OCI-LY1 (cell line): ENCODE measurements around the gene EPC2.
"Not testable (repeated sequence)": the region's sequence is repeated elsewhere in the genome, so short reads cannot be mapped to it uniquely, and the experiment has no call there.

ENCODE experiments used
- H2AFZ ChIP-seq: fragments of 200-600 bp; sonication (generic), shearing (Covaris generic); 2 replicates; pipeline ENCODE4 v1.6.0; 2014; ENCODE audit warnings: antibody characterized with exemption, mild to moderate bottlenecking, low read length
- H3F3A ChIP-seq: fragments of 200-600 bp; sonication (generic), shearing (Covaris generic); 2 replicates; pipeline ENCODE4 v1.6.0; 2014; ENCODE audit warnings: mild to moderate bottlenecking, antibody characterized with exemption, low read length, moderate library complexity; ENCODE audit not compliant: insufficient read depth
- H3K27ac ChIP-seq: fragments of 200-600 bp; sonication (generic); 2 replicates; pipeline ENCODE4 v1.5.1; 2014; ENCODE audit warnings: low read length, mixed run types, mild to moderate bottlenecking, low read depth; ENCODE audit not compliant: poor library complexity, severe bottlenecking
- H3K27me3 ChIP-seq: fragments of 200-600 bp; sonication (generic); 2 replicates; pipeline ENCODE4 v1.6.0; 2014; ENCODE audit warnings: antibody characterized with exemption, mild to moderate bottlenecking, low read length, moderate library complexity; ENCODE audit not compliant: insufficient read depth
- H3K36me3 ChIP-seq: fragments of 200-600 bp; sonication (generic); 2 replicates; pipeline ENCODE4 v1.6.1; 2014; ENCODE audit warnings: mild to moderate bottlenecking, antibody characterized with exemption, low read length, moderate library complexity, mixed read lengths; ENCODE audit not compliant: insufficient read depth
- H3K4me1 ChIP-seq: fragments of 200-600 bp; sonication (generic); 2 replicates; pipeline ENCODE4 v1.5.1; 2014; ENCODE audit warnings: mild to moderate bottlenecking, low read length, moderate library complexity; ENCODE audit not compliant: insufficient read depth, severe bottlenecking
- H3K4me2 ChIP-seq: fragments of 200-600 bp; sonication (generic), shearing (Covaris generic); 2 replicates; pipeline ENCODE4 v1.6.1; 2014; ENCODE audit warnings: low read length
- H3K4me3 ChIP-seq: fragments of 200-600 bp; sonication (generic); 2 replicates; pipeline ENCODE4 v1.5.1; 2014; ENCODE audit warnings: low read length, low read depth, mild to moderate bottlenecking, mixed read lengths; ENCODE audit not compliant: poor library complexity, severe bottlenecking
- H3K79me2 ChIP-seq: fragments of 200-600 bp; shearing (Covaris generic); 2 replicates; pipeline ENCODE4 v1.6.1; 2016; ENCODE audit warnings: mixed run types, low read length, mixed read lengths; ENCODE audit not compliant: insufficient read depth
- H3K9ac ChIP-seq: fragments of 200-600 bp; sonication (generic), shearing (Covaris generic); 2 replicates; pipeline ENCODE4 v1.6.1; 2014; ENCODE audit warnings: mild to moderate bottlenecking, low read length, mixed read lengths
- H3K9me2 ChIP-seq: fragments of 200-600 bp; sonication (generic), shearing (Covaris generic); 2 replicates; pipeline ENCODE4 v1.6.1; 2014; ENCODE audit warnings: low read depth, mild to moderate bottlenecking, low read length, mixed read lengths
- H3K9me3 ChIP-seq: fragments of 200-600 bp; shearing (Covaris generic); 2 replicates; pipeline ENCODE4 v1.6.1; 2014; ENCODE audit warnings: low read length, mixed read lengths
- H4K20me1 ChIP-seq: fragments of 200-600 bp; sonication (generic), shearing (Covaris generic); 2 replicates; pipeline ENCODE4 v1.6.0; 2016; ENCODE audit warnings: mild to moderate bottlenecking, low read length; ENCODE audit not compliant: insufficient read depth
- EZH2 ChIP-seq: fragments of 200-600 bp; sonication (generic), shearing (Covaris generic); IDR thresholded peaks from 2 replicates; pipeline ENCODE4 v1.8.0; 2017; ENCODE audit warnings: borderline replicate concordance, mixed run types, mild to moderate bottlenecking, antibody characterized with exemption, low read length, moderate library complexity, mixed read lengths
- TF ChIP-seq, protein P1 (sequence below): fragments of 200-600 bp; sonication (generic), shearing (Covaris generic); IDR thresholded peaks from 2 replicates; pipeline ENCODE4 v1.5.1; 2017; ENCODE audit warnings: mild to moderate bottlenecking, antibody characterized with exemption, low read length, moderate library complexity, mixed read lengths

Gene EPC2

DNA sequence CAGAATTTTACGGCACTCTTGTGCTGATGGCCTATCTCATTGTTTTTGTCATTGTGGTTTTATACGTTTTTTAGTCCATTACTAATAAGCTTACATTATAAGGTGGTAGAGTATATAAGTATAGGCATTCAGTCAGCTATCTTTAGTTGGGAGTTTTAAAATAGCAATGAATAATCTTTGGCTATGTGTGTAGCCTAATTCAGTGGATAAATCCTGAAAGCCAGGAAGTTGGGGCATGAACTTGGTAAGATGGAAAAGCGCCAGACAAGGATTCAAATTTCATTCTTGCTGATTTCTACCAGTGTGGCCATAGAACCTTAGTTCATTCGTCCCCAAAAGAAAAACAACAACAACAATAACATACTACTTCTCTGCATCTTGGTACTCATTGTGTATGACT is 31.2 kb downstream of the EPC2 start:
- no peaks in the 10 kb centered on the region for H3F3A ChIP-seq
- H3K9me2 ChIP-seq = no peaks in the 10 kb centered on the region
- no peak overlapping the region for H2AFZ ChIP-seq
- no peaks in the 10 kb centered on the region for H4K20me1 ChIP-seq
- no peak overlapping the region for H3K4me3 ChIP-seq
- no peaks in the 10 kb centered on the region for H3K27me3 ChIP-seq
- H3K27ac ChIP-seq = no peak overlapping the region
- H3K9ac ChIP-seq = no peak overlapping the region
- H3K36me3 ChIP-seq = no peaks in the 10 kb centered on the region
- no peak overlapping the region for H3K4me2 ChIP-seq
- peaks cover 85% of the 10 kb centered on the region for H3K79me2 ChIP-seq
- TF ChIP-seq, protein P1, sequence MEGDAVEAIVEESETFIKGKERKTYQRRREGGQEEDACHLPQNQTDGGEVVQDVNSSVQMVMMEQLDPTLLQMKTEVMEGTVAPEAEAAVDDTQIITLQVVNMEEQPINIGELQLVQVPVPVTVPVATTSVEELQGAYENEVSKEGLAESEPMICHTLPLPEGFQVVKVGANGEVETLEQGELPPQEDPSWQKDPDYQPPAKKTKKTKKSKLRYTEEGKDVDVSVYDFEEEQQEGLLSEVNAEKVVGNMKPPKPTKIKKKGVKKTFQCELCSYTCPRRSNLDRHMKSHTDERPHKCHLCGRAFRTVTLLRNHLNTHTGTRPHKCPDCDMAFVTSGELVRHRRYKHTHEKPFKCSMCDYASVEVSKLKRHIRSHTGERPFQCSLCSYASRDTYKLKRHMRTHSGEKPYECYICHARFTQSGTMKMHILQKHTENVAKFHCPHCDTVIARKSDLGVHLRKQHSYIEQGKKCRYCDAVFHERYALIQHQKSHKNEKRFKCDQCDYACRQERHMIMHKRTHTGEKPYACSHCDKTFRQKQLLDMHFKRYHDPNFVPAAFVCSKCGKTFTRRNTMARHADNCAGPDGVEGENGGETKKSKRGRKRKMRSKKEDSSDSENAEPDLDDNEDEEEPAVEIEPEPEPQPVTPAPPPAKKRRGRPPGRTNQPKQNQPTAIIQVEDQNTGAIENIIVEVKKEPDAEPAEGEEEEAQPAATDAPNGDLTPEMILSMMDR = no peak
- no peak for TF ChIP-seq EZH2
- H3K9me3 ChIP-seq = no peaks in the 10 kb centered on the region
- no peaks in the 10 kb centered on the region for H3K4me1 ChIP-seq

DNA sequence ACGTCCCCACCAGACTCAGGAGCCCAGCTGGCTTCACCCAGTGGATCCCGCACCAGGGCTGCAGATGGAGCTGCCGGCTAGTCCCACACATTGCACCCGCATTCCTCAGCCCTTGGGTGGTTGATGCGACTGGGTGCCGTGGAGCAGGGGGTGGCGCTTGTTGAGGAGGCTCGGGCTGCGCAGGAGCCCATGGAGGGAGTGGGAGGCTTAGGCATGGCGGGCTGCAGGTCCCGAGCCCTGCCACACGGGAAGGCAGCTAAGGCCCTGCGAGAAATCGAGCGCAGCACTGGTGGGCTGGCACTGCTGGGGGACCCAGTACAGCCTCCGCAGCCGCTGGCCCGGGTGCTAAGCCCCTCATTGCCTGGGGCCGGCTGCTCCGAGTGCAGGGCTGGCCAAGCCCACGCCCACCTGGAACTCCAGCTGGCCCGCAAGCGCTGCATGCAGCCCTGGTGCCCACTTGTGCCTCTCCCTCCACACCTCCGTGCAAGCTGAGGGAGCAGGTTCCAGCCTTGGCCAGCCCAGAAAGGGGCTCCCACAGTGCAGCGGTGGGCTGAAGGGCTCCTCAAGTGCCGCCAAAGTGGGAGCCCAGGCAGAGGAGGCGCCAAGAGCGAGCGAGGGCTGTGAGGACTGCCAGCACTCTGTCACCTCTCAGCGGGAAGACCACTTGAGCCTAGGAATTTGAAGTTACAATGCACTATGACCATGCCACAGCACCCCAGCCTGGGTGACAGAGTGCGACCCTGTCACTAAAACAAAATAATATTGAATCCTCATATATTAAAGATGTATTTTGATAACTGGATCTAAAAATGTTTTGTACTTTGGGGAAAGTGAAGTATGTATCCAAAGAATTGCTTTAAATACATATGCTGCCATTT is 34.0 kb downstream of the EPC2 start:
- not testable (repeated sequence) for H3K27me3 ChIP-seq, H3K9ac ChIP-seq, H3K4me3 ChIP-seq, H3K27ac ChIP-seq, H3K36me3 ChIP-seq, H3F3A ChIP-seq, H3K4me1 ChIP-seq, H3K9me2 ChIP-seq, H4K20me1 ChIP-seq, H3K9me3 ChIP-seq, H3K4me2 ChIP-seq, H2AFZ ChIP-seq
- H3K79me2 ChIP-seq = peaks cover 82% of the 10 kb centered on the region

DNA sequence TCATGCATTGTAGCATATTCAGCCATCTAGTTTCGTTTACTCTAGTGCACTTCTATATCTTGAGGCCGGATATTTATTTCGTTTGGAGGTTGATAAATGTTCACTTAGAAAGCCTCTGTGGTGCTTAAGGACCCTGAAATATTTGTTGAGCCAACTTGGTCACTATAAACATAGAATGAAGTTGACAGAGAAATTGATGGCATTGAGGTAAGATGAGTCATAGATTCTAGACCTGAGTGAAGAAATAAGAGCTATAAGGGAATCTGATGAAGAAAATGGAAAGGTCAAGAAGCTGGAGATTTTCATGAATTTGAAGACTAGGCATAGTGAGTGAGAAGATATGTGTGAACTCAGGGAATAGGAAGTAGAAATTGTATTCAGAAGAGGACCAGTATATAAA is 35.9 kb downstream of the EPC2 start:
- no peak overlapping the region for H3K27ac ChIP-seq
- H3K9me3 ChIP-seq = 0 out of 2 replicates have a peak, but pooled peaks cover 2% of the 10 kb centered on the region
- H3K4me2 ChIP-seq = no peak overlapping the region
- no peaks in the 10 kb centered on the region for H3K27me3 ChIP-seq
- H3K9me2 ChIP-seq = no peaks in the 10 kb centered on the region
- H4K20me1 ChIP-seq = no peaks in the 10 kb centered on the region
- no peak overlapping the region for H3K9ac ChIP-seq
- no peak overlapping the region for H3K4me3 ChIP-seq
- H3K36me3 ChIP-seq = no peaks in the 10 kb centered on the region
- TF ChIP-seq, protein P1 = no peak
- TF ChIP-seq EZH2 = no peak
- no peak overlapping the region for H2AFZ ChIP-seq
- H3K4me1 ChIP-seq = no peaks in the 10 kb centered on the region
- H3K79me2 ChIP-seq = peaks cover 82% of the 10 kb centered on the region
- H3F3A ChIP-seq = no peaks in the 10 kb centered on the region

DNA sequence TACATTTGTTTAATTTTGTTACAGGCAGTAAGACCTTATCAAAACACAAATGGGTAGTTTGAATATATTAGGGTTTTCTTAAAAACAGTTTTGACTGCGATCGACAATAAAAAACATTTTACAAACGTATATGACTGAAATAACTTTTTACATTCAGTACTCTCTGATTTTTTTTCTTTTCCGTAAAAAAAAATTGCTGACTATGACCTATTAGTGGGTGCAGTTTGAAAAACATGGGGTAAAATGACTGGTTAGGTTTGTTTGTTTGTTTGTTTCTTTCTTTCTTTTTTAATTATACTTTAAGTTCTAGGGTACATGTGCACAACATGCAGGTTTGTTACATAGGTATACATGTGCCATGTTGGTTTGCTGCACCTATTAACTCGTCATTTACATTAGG is 36.9 kb downstream of the EPC2 start:
- Histone ChIP-seq H3K27me3 (no peaks in the 10 kb centered on the region), H3K4me1 (no peaks in the 10 kb centered on the region), H3K4me3 (no peak overlapping the region), H3K27ac (no peak overlapping the region), H3K4me2 (no peak overlapping the region), H3K79me2 (peaks cover 82% of the 10 kb centered on the region), H3K36me3 (no peaks in the 10 kb centered on the region), H3K9me3 (0 out of 2 replicates have a peak, but pooled peaks cover 2% of the 10 kb centered on the region), H3K9ac (no peak overlapping the region), H2AFZ (no peak overlapping the region), H3F3A (no peaks in the 10 kb centered on the region), H3K9me2 (no peaks in the 10 kb centered on the region), H4K20me1 (no peaks in the 10 kb centered on the region)
- TF ChIP-seq EZH2 = no peak
- TF ChIP-seq, protein P1 = no peak

DNA sequence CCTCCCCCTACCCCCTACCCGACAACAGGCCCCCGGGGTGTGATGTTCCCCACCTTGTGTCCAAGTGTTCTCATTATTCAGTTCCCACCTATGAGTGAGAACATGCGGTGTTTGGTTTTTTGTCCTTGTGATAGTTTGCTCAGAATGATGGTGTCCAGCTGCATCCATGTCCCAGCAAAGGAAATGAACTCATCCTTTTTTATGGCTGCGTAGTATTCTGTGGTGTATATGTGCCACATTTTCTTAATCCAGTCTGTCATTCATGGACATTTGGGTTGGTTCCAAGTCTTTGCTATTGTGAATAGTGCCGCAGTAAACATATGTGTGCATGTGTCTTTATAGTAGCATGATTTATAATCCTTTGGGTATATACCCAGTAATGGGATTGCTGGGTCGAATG is 37.3 kb downstream of the EPC2 start:
- not testable (repeated sequence) for H3K9ac ChIP-seq, H3K4me1 ChIP-seq, H4K20me1 ChIP-seq, H3K36me3 ChIP-seq, H2AFZ ChIP-seq, H3F3A ChIP-seq, H3K4me3 ChIP-seq, H3K27me3 ChIP-seq, H3K4me2 ChIP-seq, H3K9me2 ChIP-seq, H3K9me3 ChIP-seq, H3K27ac ChIP-seq
- peaks cover 82% of the 10 kb centered on the region for H3K79me2 ChIP-seq
